Heart right ventricle (tissue), 16 donors: ENCODE measurements around the gene LRRTM4. TPM values are rescaled to one million over a fixed set of nuclear protein-coding genes. Genes with fewer than 3 reads are reported as not detected.
"Not testable (repeated sequence)": the region's sequence is repeated elsewhere in the genome, so short reads cannot be mapped to it uniquely, and the experiment has no call there.

ENCODE experiments used
- ATAC-seq, 8 donors: fragments of 200-7000 bp; cut with Tn5 transposase; one replicate each; pipeline ENCODE4 v1.9.1; 2020; ENCODE audit warnings: mild to moderate bottlenecking in 8 of 8, moderate library complexity in 8 of 8, moderate number of reproducible peaks in 1 of 8
- DNase-seq, 2 donors: peaks; one replicate each; pipeline ENCODE4 v3.0.0-alpha.2; 2020
- H3K27ac ChIP-seq, 10 donors: fragments of 200-600 bp; sonication (generic) in 2 of 10; one replicate each; pipeline versions ENCODE4 v1.5.0 to v1.8.0; 2020 to 2022; ENCODE audit warnings: mild to moderate bottlenecking in 3 of 10
- H3K27me3 ChIP-seq, 7 donors: fragments of 200-600 bp; one replicate each; pipeline ENCODE4 v1.8.0; 2021 to 2022; ENCODE audit warnings: mild to moderate bottlenecking in 2 of 7
- H3K36me3 ChIP-seq, 9 donors: fragments of 200-600 bp; sonication (generic) in 1 of 9; one replicate each; pipeline versions ENCODE4 v1.5.0 to v1.8.0; 2020 to 2022; ENCODE audit warnings: mild to moderate bottlenecking in 2 of 9
- H3K4me1 ChIP-seq, 9 donors: fragments of 200-600 bp; sonication (generic) in 1 of 9; one replicate each; pipeline versions ENCODE4 v1.5.0 to v1.8.0; 2020 to 2022; ENCODE audit warnings: mild to moderate bottlenecking in 4 of 9
- H3K4me3 ChIP-seq, 10 donors: fragments of 200-600 bp; sonication (generic) in 2 of 10; one replicate each; pipeline versions ENCODE4 v1.5.0 to v1.8.0; 2020 to 2022; ENCODE audit warnings: mild to moderate bottlenecking in 7 of 10, moderate library complexity in 2 of 10
- H3K9me3 ChIP-seq, 11 donors: fragments of 200-600 bp in 10 of 11; sonication (generic) in 2 of 11; one replicate each; pipeline versions ENCODE4 v1.5.0 to v1.8.0; 2013 to 2022; ENCODE audit warnings: mild to moderate bottlenecking in 2 of 11, control low read depth in 1 of 11, moderate library complexity in 1 of 11
- WGBS, 2 donors: extraction: QIAGEN DNeasy Blood & Tissue Kit; methylation state at CpG; one replicate each; pipeline ENCODE4 v1.1.7; 2013; ENCODE audit warnings: inconsistent platforms in 1 of 2; 5-methylcytosine and 5-hydroxymethylcytosine counted together
- intact Hi-C, 10 donors: fragments of 100-400 bp; cut with DNase I; formaldehyde crosslinking; loops; one replicate each; pipeline versions ENCODE4 v1.11.1 to v1.14.2; 2022
- polyA plus RNA-seq, 2 donors: library from polyadenylated mRNA; stranded (reverse); fragments of 200-250 nt; gene quantifications; one replicate each; pipeline ENCODE4 v1.2.3, GENCODE V29; 2013
- total RNA-seq, 10 donors: library from RNA; stranded (reverse); fragmentation: NEBNext Ultra II Directional in 3 of 10; extraction: Animal tissue kit (Norgen Biotek cat#: 25700) in 3 of 10; gene quantifications; one replicate each; pipeline versions ENCODE4 v1.2.1 to v1.2.4, GENCODE V29; 2021 to 2023
- TF ChIP-seq, protein P1 (sequence below), 9 donors: fragments of 200-600 bp; sonication (generic) in 2 of 9; IDR thresholded peaks; one replicate each; pipeline versions ENCODE4 v1.5.0 to v1.8.0; 2021 to 2022; ENCODE audit warnings: antibody characterized with exemption in 9 of 9, mild to moderate bottlenecking in 5 of 9, moderate library complexity in 1 of 9
- donor health status: Arrhythmogenic right ventricular cardiomyopathy.
- donor health status: ischemic (EF 13 %, LVEDD 7.1; RV severe dilation, severe dysfunction).
- donor health status: healthy with polysubstance abuse.
- donor health status: DM: no; HTN: yes; CAD: no.
- donor health status: DM: no; HTN: no; CAD: no.
- donor health status: ischemic (EF 25% LVEDD 6.9; RV normal size, moderate dysfunction).
- donor health status: ischemic (EF 25% LVEDD 5.7; RV mildly dilated, moderate dysfunction).
- donor health status: healthy.
- donor health status: DM: yes; HTN: yes; CAD: no.
- donor health status: Ischemic cardiomyopathy.
- donor health status: ischemic (EF 35%, LVEDD 5.7; RV mildly dilated, moderate dysfunction).
- donor health status: nonischemic (EF 11% LVEDD 7.7; RV severe dilation, severe dysfunction).
- donor health status: DM: yes; HTN: yes; CAD: no.
- donor health status: PGD.
- donor health status: ischemic (EF 29% LVEDD 5.4; RV normal size, mild dysfunction).
- donor health status: nonischemic (EF 23%, LVEDD 6.1; RV moderate dilation, normal function).

The LRRTM4 gene
- total and polyA plus RNA-seq, 12 donors = 0.11 to 2.2 (median 0.98) TPM

DNA sequence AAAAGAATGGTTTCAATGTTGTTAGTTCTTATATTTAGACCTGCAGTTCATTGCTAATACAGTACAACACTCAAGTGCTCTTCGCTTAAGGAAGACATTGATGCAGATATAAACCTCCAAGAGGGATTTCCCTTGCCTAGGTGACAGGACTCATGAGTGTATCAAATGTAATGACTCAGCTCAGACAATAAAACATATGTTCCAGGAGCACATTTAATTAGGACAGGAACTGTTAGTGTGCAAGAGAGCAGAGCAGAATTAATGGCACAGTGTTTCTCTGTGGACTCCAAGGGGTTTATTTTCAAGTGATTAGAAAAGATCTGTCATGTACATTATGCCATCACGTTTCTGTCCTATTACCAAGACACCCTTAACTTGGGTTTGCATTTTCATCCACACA, 375.0 kb downstream of the LRRTM4 start:
- intact Hi-C loops = no loop called here
- H3K4me3 ChIP-seq = no peak overlapping the region
- ATAC-seq = no peak
- no peak overlapping the region for H3K27ac ChIP-seq
- H3K36me3 ChIP-seq = no peaks in the 10 kb centered on the region
- WGBS, 2 donors = 58 to 64% methylated on average over 2 of the region's 2 CpGs
- H3K4me1 ChIP-seq = no peaks in the 10 kb centered on the region
- TF ChIP-seq, protein P1, sequence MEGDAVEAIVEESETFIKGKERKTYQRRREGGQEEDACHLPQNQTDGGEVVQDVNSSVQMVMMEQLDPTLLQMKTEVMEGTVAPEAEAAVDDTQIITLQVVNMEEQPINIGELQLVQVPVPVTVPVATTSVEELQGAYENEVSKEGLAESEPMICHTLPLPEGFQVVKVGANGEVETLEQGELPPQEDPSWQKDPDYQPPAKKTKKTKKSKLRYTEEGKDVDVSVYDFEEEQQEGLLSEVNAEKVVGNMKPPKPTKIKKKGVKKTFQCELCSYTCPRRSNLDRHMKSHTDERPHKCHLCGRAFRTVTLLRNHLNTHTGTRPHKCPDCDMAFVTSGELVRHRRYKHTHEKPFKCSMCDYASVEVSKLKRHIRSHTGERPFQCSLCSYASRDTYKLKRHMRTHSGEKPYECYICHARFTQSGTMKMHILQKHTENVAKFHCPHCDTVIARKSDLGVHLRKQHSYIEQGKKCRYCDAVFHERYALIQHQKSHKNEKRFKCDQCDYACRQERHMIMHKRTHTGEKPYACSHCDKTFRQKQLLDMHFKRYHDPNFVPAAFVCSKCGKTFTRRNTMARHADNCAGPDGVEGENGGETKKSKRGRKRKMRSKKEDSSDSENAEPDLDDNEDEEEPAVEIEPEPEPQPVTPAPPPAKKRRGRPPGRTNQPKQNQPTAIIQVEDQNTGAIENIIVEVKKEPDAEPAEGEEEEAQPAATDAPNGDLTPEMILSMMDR (IDR thresholded peaks at IDR 0.05) = no peak
- peaks cover 0 to 15% (median 5%) of the 10 kb centered on the region in 11 donors for H3K9me3 ChIP-seq
- no peak for DNase-seq
- no peaks in the 10 kb centered on the region for H3K27me3 ChIP-seq

DNA sequence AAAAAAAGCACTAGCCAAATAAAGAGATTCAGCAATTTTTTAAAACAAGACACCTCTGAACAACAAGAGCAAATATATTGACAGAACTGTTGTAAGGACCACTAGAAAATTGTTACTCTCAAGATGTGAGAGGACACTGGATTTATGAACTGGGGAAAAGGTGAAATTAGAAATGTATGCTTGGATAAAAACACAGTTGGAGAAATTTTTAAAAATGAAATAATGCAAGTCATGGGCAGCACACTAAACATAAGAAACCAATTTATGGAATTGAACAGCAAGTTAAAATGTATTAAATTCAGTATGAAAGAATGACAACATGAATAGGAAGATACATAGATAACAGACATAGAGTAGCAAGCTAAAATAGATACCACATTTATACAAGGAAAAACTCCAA, 377.4 kb downstream of the LRRTM4 start:
- TF ChIP-seq, protein P1 (IDR thresholded peaks at IDR 0.05) = no peak

DNA sequence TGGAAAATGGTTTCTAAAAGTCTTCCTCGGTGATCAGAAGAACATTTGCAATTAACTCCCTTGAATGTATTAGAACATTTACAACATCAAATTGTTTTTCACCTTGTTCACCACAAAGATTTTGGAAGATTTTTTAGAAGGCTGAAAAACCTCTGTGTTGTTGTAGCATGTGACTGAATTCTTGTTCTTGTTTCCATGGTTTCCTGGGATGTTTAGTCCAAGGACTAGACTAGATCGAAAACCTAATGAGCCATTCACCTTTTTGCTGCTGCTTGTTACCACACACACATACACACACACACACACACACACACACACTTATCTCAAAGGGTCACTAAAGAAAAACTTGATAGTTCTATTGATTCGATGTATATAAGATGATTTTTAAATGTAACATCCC, 380.0 kb downstream of the LRRTM4 start:
- intact Hi-C loops = no loop called here
- H3K27me3 ChIP-seq = no peaks in the 10 kb centered on the region
- TF ChIP-seq, protein P1 (IDR thresholded peaks at IDR 0.05) = no peak
- no peak overlapping the region for H3K27ac ChIP-seq
- H3K9me3 ChIP-seq = peaks cover 0 to 37% (median 0%) of the 10 kb centered on the region in 11 donors
- DNase-seq (no peak), ATAC-seq (no peak)
- H3K4me3 ChIP-seq = no peak overlapping the region
- H3K36me3 ChIP-seq = no peaks in the 10 kb centered on the region
- WGBS, 2 donors = 83% methylated on average over 3 of the region's 3 CpGs
- no peaks in the 10 kb centered on the region for H3K4me1 ChIP-seq

More for the DNA sequence above, 377.4 kb downstream of the LRRTM4 start:
- H3K4me3 ChIP-seq = no peak overlapping the region
- H3K4me1 ChIP-seq = no peaks in the 10 kb centered on the region
- ATAC-seq (no peak), DNase-seq (no peak)
- H3K27ac ChIP-seq = no peak overlapping the region
- no peaks in the 10 kb centered on the region for H3K36me3 ChIP-seq
- intact Hi-C loops = no loop called here
- peaks cover 0 to 22% (median 5%) of the 10 kb centered on the region in 11 donors for H3K9me3 ChIP-seq
- H3K27me3 ChIP-seq = no peaks in the 10 kb centered on the region

DNA sequence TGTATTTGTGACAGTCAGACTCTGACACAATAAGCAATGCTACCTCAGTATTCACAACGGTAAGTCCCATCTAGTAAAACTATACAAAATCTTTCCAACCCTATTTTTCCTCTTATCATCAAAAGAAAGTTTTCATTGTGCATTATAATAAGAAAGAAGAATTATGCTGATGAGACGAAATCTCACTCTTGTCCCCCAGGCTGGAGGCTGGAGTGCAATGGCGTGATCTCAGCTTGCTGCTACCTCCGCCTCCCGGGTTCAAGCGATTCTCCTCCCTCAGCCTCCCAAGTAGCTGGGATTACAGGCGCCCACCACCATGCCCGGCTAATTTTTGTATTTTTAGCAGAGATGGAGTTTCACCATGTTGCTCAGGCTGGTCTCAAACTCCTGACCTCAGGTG, 393.7 kb downstream of the LRRTM4 start:
- H3K27me3 ChIP-seq, intact Hi-C loops, ATAC-seq, H3K27ac ChIP-seq, H3K4me3 ChIP-seq, H3K4me1 ChIP-seq, DNase-seq, H3K36me3 ChIP-seq, H3K9me3 ChIP-seq: not testable (repeated sequence)
- 87 to 90% methylated on average over 8 of the region's 8 CpGs for WGBS, 2 donors

DNA sequence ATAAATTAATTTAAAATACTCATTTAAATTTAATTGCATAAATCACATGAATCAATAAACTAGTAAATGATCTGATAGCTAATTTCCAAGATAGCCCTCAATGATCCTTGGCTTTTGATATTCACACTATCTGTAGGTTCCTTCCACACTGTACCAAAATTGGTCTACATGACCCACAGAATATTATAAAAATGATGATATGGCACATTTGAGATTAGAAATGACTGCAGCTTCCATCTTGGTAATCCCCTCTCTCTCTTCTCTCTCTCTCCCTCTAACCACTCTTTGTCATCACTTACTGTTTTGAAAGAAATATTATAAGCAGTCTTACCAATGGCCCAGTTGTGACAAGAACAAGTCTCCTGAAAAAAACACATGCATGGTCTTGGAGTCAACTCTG, 394.8 kb downstream of the LRRTM4 start:
- Histone ChIP-seq H3K4me3 (no peak overlapping the region), H3K9me3 (peaks cover 0 to 7% (median 0%) of the 10 kb centered on the region in 11 donors), H3K27ac (no peak overlapping the region), H3K36me3 (no peaks in the 10 kb centered on the region), H3K4me1 (no peaks in the 10 kb centered on the region), H3K27me3 (no peaks in the 10 kb centered on the region)
- TF ChIP-seq, protein P1 (IDR thresholded peaks at IDR 0.05) = no peak
- DNase-seq = no peak
- ATAC-seq = no peak
- intact Hi-C loops = no loop called here
